ENCODE data around the gene PITPNM1. TPM values are rescaled to one million over a fixed set of nuclear protein-coding genes. Genes with fewer than 3 reads are reported as not detected.

The PITPNM1 gene
- total RNA-seq, 1 experiment from 2014 or later: 79.8 TPM

- H3K4me1 ChIP-seq (ENCODE audit: insufficient read depth, low read length): no peaks in the 10 kb centered on the region
- no peak overlapping the region for H3K27ac ChIP-seq (ENCODE audit: low read length)
- H3K4me3 ChIP-seq (ENCODE audit: low read length): no peak overlapping the region
- no peak overlapping the region for H3K4me2 ChIP-seq (ENCODE audit: low read length)
- no peaks in the 10 kb centered on the region for H3K27me3 ChIP-seq (ENCODE audit: low read length)
- no peaks in the 10 kb centered on the region for H3K9me2 ChIP-seq (replicated peaks; ENCODE audit: low read length)
- no peak overlapping the region for H2AFZ ChIP-seq (ENCODE audit: low read length)
- no peak overlapping the region for H3K9ac ChIP-seq (ENCODE audit: low read length)
- DNase-seq: no peak
- ChIA-PET POLR2A (ENCODE audit: unreplicated experiment) (no interaction called here), CTCF (no interaction called here)
- intact Hi-C loops (cut with micrococcal nuclease): no loop called here
- no peaks in the 10 kb centered on the region for H4K20me1 ChIP-seq (ENCODE audit: low read length)
- no peaks in the 10 kb centered on the region for H3K9me3 ChIP-seq (ENCODE audit: low read length)
- TF ChIP-seq, protein P1, sequence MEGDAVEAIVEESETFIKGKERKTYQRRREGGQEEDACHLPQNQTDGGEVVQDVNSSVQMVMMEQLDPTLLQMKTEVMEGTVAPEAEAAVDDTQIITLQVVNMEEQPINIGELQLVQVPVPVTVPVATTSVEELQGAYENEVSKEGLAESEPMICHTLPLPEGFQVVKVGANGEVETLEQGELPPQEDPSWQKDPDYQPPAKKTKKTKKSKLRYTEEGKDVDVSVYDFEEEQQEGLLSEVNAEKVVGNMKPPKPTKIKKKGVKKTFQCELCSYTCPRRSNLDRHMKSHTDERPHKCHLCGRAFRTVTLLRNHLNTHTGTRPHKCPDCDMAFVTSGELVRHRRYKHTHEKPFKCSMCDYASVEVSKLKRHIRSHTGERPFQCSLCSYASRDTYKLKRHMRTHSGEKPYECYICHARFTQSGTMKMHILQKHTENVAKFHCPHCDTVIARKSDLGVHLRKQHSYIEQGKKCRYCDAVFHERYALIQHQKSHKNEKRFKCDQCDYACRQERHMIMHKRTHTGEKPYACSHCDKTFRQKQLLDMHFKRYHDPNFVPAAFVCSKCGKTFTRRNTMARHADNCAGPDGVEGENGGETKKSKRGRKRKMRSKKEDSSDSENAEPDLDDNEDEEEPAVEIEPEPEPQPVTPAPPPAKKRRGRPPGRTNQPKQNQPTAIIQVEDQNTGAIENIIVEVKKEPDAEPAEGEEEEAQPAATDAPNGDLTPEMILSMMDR (conservative IDR thresholded peaks at IDR 0.05; ENCODE audit: low read depth, low read length): no peak
- TF ChIP-seq EZH2phosphoT487 (IDR thresholded peaks at IDR 0.05; ENCODE audit: borderline replicate concordance, low read length) (no peak), EZH2 (IDR thresholded peaks at IDR 0.05; ENCODE audit: low read length, unreplicated experiment) (no peak)
- ATAC-seq: no peak
- BruUV-seq (replicated peaks): no TSS peak
- no peaks in the 10 kb centered on the region for H3K36me3 ChIP-seq (ENCODE audit: low read depth, low read length)
- no peaks in the 10 kb centered on the region for H3F3A ChIP-seq (ENCODE audit: low read length, unreplicated experiment)
- no peaks in the 10 kb centered on the region for H3K79me2 ChIP-seq (ENCODE audit: low read length)
Observed at GRCh38 chr11:67520856-67521824, 16.0 kb upstream of the PITPNM1 start.

- POLR2A ChIA-PET (ENCODE audit: unreplicated experiment): no interaction called here
- Histone ChIP-seq H3K9ac (ENCODE audit: low read length) (no peak overlapping the region), H3K4me1 (ENCODE audit: insufficient read depth, low read length) (no peaks in the 10 kb centered on the region), H3K36me3 (ENCODE audit: low read depth, low read length) (no peaks in the 10 kb centered on the region), H3K9me3 (ENCODE audit: low read length) (no peaks in the 10 kb centered on the region), H3K4me2 (ENCODE audit: low read length) (no peak overlapping the region), H3K27ac (ENCODE audit: low read length) (no peak overlapping the region), H3K79me2 (ENCODE audit: low read length) (no peaks in the 10 kb centered on the region), H3F3A (ENCODE audit: low read length, unreplicated experiment) (no peaks in the 10 kb centered on the region), H4K20me1 (ENCODE audit: low read length) (no peaks in the 10 kb centered on the region), H3K9me2 (replicated peaks; ENCODE audit: low read length) (no peaks in the 10 kb centered on the region), H3K4me3 (ENCODE audit: low read length) (no peak overlapping the region), H3K27me3 (ENCODE audit: low read length) (peaks cover under 1% of the 10 kb centered on the region; the same call in 1 of the 2 replicates), H2AFZ (ENCODE audit: low read length) (no peak overlapping the region)
- ATAC-seq (no peak), DNase-seq (no peak)
- BruUV-seq (replicated peaks): no TSS peak
- CTCF ChIA-PET: no interaction called here
- TF ChIP-seq EZH2 (IDR thresholded peaks at IDR 0.05; ENCODE audit: low read length, unreplicated experiment): no peak
- TF ChIP-seq EZH2phosphoT487 (IDR thresholded peaks at IDR 0.05; ENCODE audit: borderline replicate concordance, low read length): no peak
- TF ChIP-seq, protein P1 (conservative IDR thresholded peaks at IDR 0.05; ENCODE audit: low read depth, low read length): no peak
- intact Hi-C loops (cut with micrococcal nuclease): no loop called here
Observed at GRCh38 chr11:67519726-67520125, 14.6 kb upstream of the PITPNM1 start.
